OCI-LY7 (cell line): Measurements from ENCODE around the gene SMIM15. TPM values are rescaled to one million over a fixed set of nuclear protein-coding genes. Genes with fewer than 3 reads are reported as not detected.

Source experiments
- BruUV-seq: library from RNA; stranded (reverse); fragments of 400-500 nt; replicated peaks from 2 replicates; lab custom pipeline; 2021; lab: Mats Ljungman, UMichigan
- CTCF ChIA-PET: fragments of 300-600 bp; sonication (Branson Sonifier 250); formaldehyde crosslinking; loops from one replicate; lab custom pipeline; 2022; ENCODE audit warnings: antibody characterized with exemption; ENCODE audit not compliant: unreplicated experiment; lab: Charles Lee
- POLR2A ChIA-PET: fragments of 300-600 bp; sonication (Branson Sonifier 250); formaldehyde crosslinking; loops from one replicate; lab custom pipeline; 2022; ENCODE audit warnings: antibody characterized with exemption; lab: Charles Lee
- DNase-seq: peaks from one replicate; pipeline ENCODE4 v3.0.0-alpha.2; 2015; ENCODE audit warnings: low spot score
- H2AFZ ChIP-seq: fragments of 200-600 bp; sonication (generic), shearing (Covaris generic); 2 replicates; pipeline ENCODE4 v1.6.1; 2014; ENCODE audit warnings: mild to moderate bottlenecking, antibody characterized with exemption, low read length, moderate library complexity
- H3K27ac ChIP-seq: fragments of 200-600 bp; sonication (generic); 2 replicates; pipeline ENCODE4 v1.5.1; 2014; ENCODE audit warnings: mixed run types, low read depth, mild to moderate bottlenecking, moderate library complexity, low read length, inconsistent platforms; ENCODE audit not compliant: poor library complexity, severe bottlenecking
- H3K36me3 ChIP-seq: fragments of 200-600 bp; sonication (generic); 2 replicates; pipeline ENCODE4 v1.6.1; 2014; ENCODE audit warnings: mild to moderate bottlenecking, antibody characterized with exemption, low read length, moderate library complexity, mixed read lengths; ENCODE audit not compliant: insufficient read depth
- H3K4me1 ChIP-seq: fragments of 200-600 bp; sonication (generic); 2 replicates; pipeline ENCODE4 v1.5.1; 2014; ENCODE audit warnings: mild to moderate bottlenecking, low read length; ENCODE audit not compliant: insufficient read depth, poor library complexity, severe bottlenecking
- H3K4me2 ChIP-seq: fragments of 200-600 bp; sonication (generic); 2 replicates; pipeline ENCODE4 v1.6.1; 2014; ENCODE audit warnings: mild to moderate bottlenecking, low read length
- H3K4me3 ChIP-seq: fragments of 200-600 bp; sonication (generic); 2 replicates; pipeline ENCODE4 v1.5.1; 2014; ENCODE audit warnings: mild to moderate bottlenecking, low read depth, low read length; ENCODE audit not compliant: poor library complexity, severe bottlenecking
- H3K79me2 ChIP-seq: fragments of 200-600 bp; sonication (generic); 2 replicates; pipeline ENCODE4 v1.6.1; 2016; ENCODE audit warnings: low read depth, mild to moderate bottlenecking, low read length, moderate library complexity, mixed read lengths; ENCODE audit not compliant: insufficient read depth
- H3K9me2 ChIP-seq: fragments of 200-600 bp; sonication (generic); 2 replicates; pipeline ENCODE4 v1.6.1; 2016; ENCODE audit warnings: mild to moderate bottlenecking, low read length, mixed read lengths; ENCODE audit not compliant: insufficient read depth
- H3K9me3 ChIP-seq: fragments of 200-600 bp; sonication (generic); 2 replicates; pipeline ENCODE4 v1.6.1; 2014; ENCODE audit warnings: mild to moderate bottlenecking, mixed run types, low read length, mixed read lengths
- H4K20me1 ChIP-seq: fragments of 200-600 bp; sonication (generic); 2 replicates; pipeline ENCODE4 v1.6.1; 2014; ENCODE audit warnings: mild to moderate bottlenecking, antibody characterized with exemption, low read length, moderate library complexity, mixed read lengths; ENCODE audit not compliant: insufficient read depth
- CTCF ChIP-seq: fragments of 200-600 bp; sonication (generic); conservative IDR thresholded peaks from 2 replicates; pipeline ENCODE4 v1.5.1; 2014; ENCODE audit warnings: mild to moderate bottlenecking, antibody characterized with exemption, low read length, moderate library complexity, mixed read lengths
- EZH2phosphoT487 ChIP-seq: fragments of 200-600 bp; sonication (generic); IDR thresholded peaks from 2 replicates; pipeline ENCODE4 v1.6.1; 2018; ENCODE audit warnings: low read depth, borderline replicate concordance, mild to moderate bottlenecking, mixed run types, antibody characterized with exemption, low read length, moderate library complexity, mixed read lengths
- intact Hi-C: fragments of 100-400 bp; cut with micrococcal nuclease; formaldehyde crosslinking; loops from one replicate; pipeline ENCODE4 v1.10.0; 2022; ENCODE audit not compliant: unreplicated experiment
- total RNA-seq, 2 experiments: library from RNA; depleted of rRNA in 1 of 2; stranded (reverse); fragments of >200 nt in 1 of 2; shearing (Covaris generic) in 1 of 2; gene quantifications; 2 replicates each; pipeline ENCODE4 v1.2.3, GENCODE V29; 2014 to 2022

SMIM15 gene
- total RNA-seq, 2 experiments from 2014 or later = 39.4 to 47.9 TPM

- Histone ChIP-seq H3K4me2 (no peak overlapping the region), H3K4me1 (no peaks in the 10 kb centered on the region), H3K36me3 (no peaks in the 10 kb centered on the region), H4K20me1 (0 out of 2 replicates have a peak, but pooled peaks cover 4% of the 10 kb centered on the region), H3K4me3 (no peak overlapping the region), H3K9me2 (no peaks in the 10 kb centered on the region), H3K79me2 (no peaks in the 10 kb centered on the region), H2AFZ (no peak overlapping the region), H3K27ac (no peak overlapping the region), H3K9me3 (no peaks in the 10 kb centered on the region)
- no peak for TF ChIP-seq CTCF
- TF ChIP-seq EZH2phosphoT487 = no peak
- intact Hi-C loops = no loop called here
- ChIA-PET CTCF (interaction anchor here (0.5 kb wide), 1 partner anchor 459 kb away, joined by 4 read pairs; no protein-coding TSS in a partner anchor), POLR2A (no interaction called here)
- DNase-seq = no peak
- no TSS peak for BruUV-seq
Measured at GRCh38 chr5:61168951-61169350, 6.7 kb upstream of the SMIM15 start.

GRCh38 chr5:61167382-61167781, 5.1 kb upstream of the SMIM15 start:
- no peak overlapping the region for H3K4me3 ChIP-seq
- H3K4me1 ChIP-seq = peaks cover 10% of the 10 kb centered on the region
- intact Hi-C loops = no loop called here
- no peak overlapping the region for H2AFZ ChIP-seq
- no peak overlapping the region for H3K27ac ChIP-seq
- DNase-seq = no peak
- H4K20me1 ChIP-seq = 0 out of 2 replicates have a peak, but pooled peaks cover 4% of the 10 kb centered on the region
- H3K9me2 ChIP-seq = no peaks in the 10 kb centered on the region
- no TSS peak for BruUV-seq
- CTCF ChIA-PET = no interaction called here
- POLR2A ChIA-PET = interaction anchor here (0.6 kb wide), 1 partner anchor 64 kb away, joined by 4 read pairs; no protein-coding TSS in a partner anchor
- no peaks in the 10 kb centered on the region for H3K36me3 ChIP-seq
- no peaks in the 10 kb centered on the region for H3K79me2 ChIP-seq
- no peak overlapping the region for H3K4me2 ChIP-seq
- no peaks in the 10 kb centered on the region for H3K9me3 ChIP-seq
- TF ChIP-seq EZH2phosphoT487 (no peak), CTCF (peak; percentile 48)

- H3K36me3 ChIP-seq = peaks cover 22% of the 10 kb centered on the region
- H3K9me3 ChIP-seq = no peaks in the 10 kb centered on the region
- H4K20me1 ChIP-seq = no peaks in the 10 kb centered on the region
- no peak overlapping the region for H2AFZ ChIP-seq
- ChIA-PET CTCF (no interaction called here), POLR2A (interaction anchor here (1.0 to 1.4 kb wide), 4 partner anchors 11 to 218 kb away, joined by 3 to 7 read pairs (median 4); no protein-coding TSS in a partner anchor)
- no TSS peak for BruUV-seq
- peak overlapping the region; percentile 85; the same call in 1 of the 2 replicates for H3K4me2 ChIP-seq
- no peak overlapping the region for H3K4me3 ChIP-seq
- no peak overlapping the region for H3K27ac ChIP-seq
- H3K4me1 ChIP-seq = peaks cover 21% of the 10 kb centered on the region
- peaks cover 31% of the 10 kb centered on the region for H3K79me2 ChIP-seq
- intact Hi-C loops = loop anchor here (5.0 kb wide), 1 partner anchor 217 kb away; the partner anchor contains the start of genes ERCC8 and NDUFAF2
- DNase-seq = no peak
- no peaks in the 10 kb centered on the region for H3K9me2 ChIP-seq
- TF ChIP-seq CTCF (no peak), EZH2phosphoT487 (no peak)
Measured at GRCh38 chr5:61163905-61164304, 1.6 kb upstream of the SMIM15 start.
